ENCODE measurements around the gene MARCO.
A peak's percentile ranks its signal among the peaks of the same experiment; 100 is the strongest.

The MARCO gene

GRCh38 chr2:119005555-119005954 lies 63.6 kb downstream of the MARCO start:
- TF ChIP-seq ZFX (IDR thresholded peaks at IDR 0.05), result no peak
- H3K27ac ChIP-seq, result no peak overlapping the region

GRCh38 chr2:119006441-119006840 lies 64.4 kb downstream of the MARCO start:
- no peak for TF ChIP-seq CTCF (conservative IDR thresholded peaks at IDR 0.05)
- no peak for TF ChIP-seq ZFX (IDR thresholded peaks at IDR 0.05)
- no peak overlapping the region for H3K27ac ChIP-seq

GRCh38 chr2:119008108-119008507 lies 66.1 kb downstream of the MARCO start:
- TF ChIP-seq CTCF (conservative IDR thresholded peaks at IDR 0.05), result peak; percentile 24
- TF ChIP-seq ZFX (IDR thresholded peaks at IDR 0.05), result no peak
- H3K27ac ChIP-seq, result no peak overlapping the region

- TF ChIP-seq CTCF (conservative IDR thresholded peaks at IDR 0.05), result no peak
- TF ChIP-seq ZFX (IDR thresholded peaks at IDR 0.05), result no peak
Observed at GRCh38 chr2:119009110-119009509, 67.1 kb downstream of the MARCO start.

GRCh38 chr2:119010336-119010735 lies 68.3 kb downstream of the MARCO start:
- TF ChIP-seq CTCF (conservative IDR thresholded peaks at IDR 0.05), result no peak
- no peak for TF ChIP-seq ZFX (IDR thresholded peaks at IDR 0.05)

More at GRCh38 chr2:119009110-119009509, 67.1 kb downstream of the MARCO start:
- H3K27ac ChIP-seq, result no peak overlapping the region

GRCh38 chr2:119011162-119011909 lies 69.3 kb downstream of the MARCO start:
- no peak overlapping the region for H3K27ac ChIP-seq
- TF ChIP-seq ZFX (IDR thresholded peaks at IDR 0.05), result no peak
- TF ChIP-seq CTCF (conservative IDR thresholded peaks at IDR 0.05), result peak; percentile 71

More at GRCh38 chr2:119010336-119010735, 68.3 kb downstream of the MARCO start:
- no peak overlapping the region for H3K27ac ChIP-seq

GRCh38 chr2:119011910-119012209 lies 69.9 kb downstream of the MARCO start:
- no peak overlapping the region for H3K27ac ChIP-seq
- TF ChIP-seq ZFX (IDR thresholded peaks at IDR 0.05), result no peak
- TF ChIP-seq CTCF (conservative IDR thresholded peaks at IDR 0.05), result no peak
